ENCODE results near the gene DCANP1.

DNA sequence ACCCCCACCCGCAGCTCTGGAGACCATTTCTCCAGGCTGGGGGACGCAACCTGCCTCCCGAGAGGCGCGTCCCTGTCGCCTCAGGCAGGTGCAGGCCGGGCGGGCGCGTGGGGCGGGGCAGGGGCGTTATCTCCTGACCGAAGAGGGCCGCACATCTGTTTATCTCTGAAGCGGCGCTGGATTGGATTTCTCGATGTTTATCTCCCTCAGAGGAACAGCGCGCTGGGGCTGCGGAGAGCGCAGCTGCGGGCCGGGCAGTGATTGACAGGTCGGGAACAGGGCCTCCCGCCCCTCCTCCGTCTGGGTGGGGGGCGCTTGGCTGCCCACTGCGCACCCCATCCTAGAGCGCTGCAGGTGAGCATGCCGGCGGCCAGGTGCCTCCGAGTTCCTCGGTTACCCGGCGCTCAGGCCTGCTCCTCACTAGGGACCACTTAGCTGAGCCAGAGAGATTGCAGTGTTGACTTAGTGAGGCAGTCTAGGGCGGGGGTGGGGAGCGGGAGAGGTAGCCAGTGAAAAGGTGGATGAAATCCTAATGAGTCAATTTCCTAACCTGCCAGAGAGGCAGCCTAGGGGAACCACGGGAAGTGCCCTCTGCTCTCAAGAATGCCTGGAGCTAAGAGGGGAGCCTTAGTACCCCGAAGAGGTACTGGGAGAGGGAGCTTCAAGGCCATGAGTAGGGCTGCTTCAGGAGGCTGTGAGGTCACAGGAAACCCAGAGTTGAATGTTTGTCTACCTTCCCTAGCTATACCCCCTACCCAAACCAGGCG, 44.6 kb upstream of the DCANP1 start:
- TF ChIP-seq, protein P1, sequence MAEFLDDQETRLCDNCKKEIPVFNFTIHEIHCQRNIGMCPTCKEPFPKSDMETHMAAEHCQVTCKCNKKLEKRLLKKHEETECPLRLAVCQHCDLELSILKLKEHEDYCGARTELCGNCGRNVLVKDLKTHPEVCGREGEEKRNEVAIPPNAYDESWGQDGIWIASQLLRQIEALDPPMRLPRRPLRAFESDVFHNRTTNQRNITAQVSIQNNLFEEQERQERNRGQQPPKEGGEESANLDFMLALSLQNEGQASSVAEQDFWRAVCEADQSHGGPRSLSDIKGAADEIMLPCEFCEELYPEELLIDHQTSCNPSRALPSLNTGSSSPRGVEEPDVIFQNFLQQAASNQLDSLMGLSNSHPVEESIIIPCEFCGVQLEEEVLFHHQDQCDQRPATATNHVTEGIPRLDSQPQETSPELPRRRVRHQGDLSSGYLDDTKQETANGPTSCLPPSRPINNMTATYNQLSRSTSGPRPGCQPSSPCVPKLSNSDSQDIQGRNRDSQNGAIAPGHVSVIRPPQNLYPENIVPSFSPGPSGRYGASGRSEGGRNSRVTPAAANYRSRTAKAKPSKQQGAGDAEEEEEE (CRISPR knock-in tag; IDR thresholded peaks at IDR 0.05; ENCODE audit: borderline replicate concordance), result no peak
- TF ChIP-seq MAFK (conservative IDR thresholded peaks at IDR 0.05 in 1 of 2, IDR thresholded peaks at IDR 0.05 in 1 of 2; ENCODE audit: low read length in 2 of 2) (no peak), POLR2A (IDR thresholded peaks at IDR 0.05; ENCODE audit: insufficient read depth in 1 of 2, low read depth in 2 of 2, low read length in 2 of 2) (no peak), MATR3 (CRISPR knock-in tag; IDR thresholded peaks at IDR 0.05) (no peak)
- TF ChIP-seq, protein P2, sequence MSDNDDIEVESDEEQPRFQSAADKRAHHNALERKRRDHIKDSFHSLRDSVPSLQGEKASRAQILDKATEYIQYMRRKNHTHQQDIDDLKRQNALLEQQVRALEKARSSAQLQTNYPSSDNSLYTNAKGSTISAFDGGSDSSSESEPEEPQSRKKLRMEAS (IDR thresholded peaks at IDR 0.05), result no peak

All from HepG2 (cell line).